HG02588 (cell line): Measurements from ENCODE around the gene CYP4F12.

ENCODE experiments used
- ATAC-seq: cut with Tn5 transposase; IDR thresholded peaks from one replicate; pipeline ENCODE4 v1.9.1; 2021; ENCODE audit warnings: mild to moderate bottlenecking, moderate library complexity; ENCODE audit not compliant: unreplicated experiment

The CYP4F12 gene

GRCh38 chr19:15672580-15673175 lies at the start of gene CYP4F12:
TSS of gene CYP4F12 (plus strand) at chr19:15673087. CDS start at chr19:15673530, 443 bp downstream.
- ATAC-seq: no peak

GRCh38 chr19:15623711-15624318 lies 49.1 kb upstream of the CYP4F12 start:
- no peak for ATAC-seq

GRCh38 chr19:15628236-15629002 lies 44.5 kb upstream of the CYP4F12 start:
- no peak for ATAC-seq

GRCh38 chr19:15629003-15629880 lies 43.6 kb upstream of the CYP4F12 start:
- ATAC-seq: no peak

GRCh38 chr19:15631817-15632216 lies 41.1 kb upstream of the CYP4F12 start:
- ATAC-seq: no peak

GRCh38 chr19:15633082-15633835 lies 39.6 kb upstream of the CYP4F12 start:
- ATAC-seq: no peak

- ATAC-seq: no peak
These were observed 38.8 kb upstream of the CYP4F12 start for GRCh38 chr19:15634105-15634504.

GRCh38 chr19:15635016-15635805 lies 37.7 kb upstream of the CYP4F12 start:
- no peak for ATAC-seq

GRCh38 chr19:15636026-15636425 lies 36.9 kb upstream of the CYP4F12 start:
- ATAC-seq: no peak

GRCh38 chr19:15639596-15639995 lies 33.3 kb upstream of the CYP4F12 start:
- no peak for ATAC-seq

GRCh38 chr19:15640294-15640903 lies 32.5 kb upstream of the CYP4F12 start, which contains the start of gene CYP4F3:
TSS of gene CYP4F3 (plus strand) at chr19:15640897. CDS start at chr19:15641416, 519 bp downstream.
- no peak for ATAC-seq

- ATAC-seq: no peak
These were observed 31.8 kb upstream of the CYP4F12 start for GRCh38 chr19:15640904-15641597.

- no peak for ATAC-seq
These were observed 30.9 kb upstream of the CYP4F12 start for GRCh38 chr19:15641901-15642491.

- no peak for ATAC-seq
These were observed 30.1 kb upstream of the CYP4F12 start for GRCh38 chr19:15642807-15643206.

GRCh38 chr19:15643387-15643786 lies 29.5 kb upstream of the CYP4F12 start:
- ATAC-seq: no peak

GRCh38 chr19:15644066-15644741 lies 28.7 kb upstream of the CYP4F12 start:
- ATAC-seq: no peak

GRCh38 chr19:15644816-15645215 lies 28.1 kb upstream of the CYP4F12 start:
- ATAC-seq: no peak

GRCh38 chr19:15649526-15649925 lies 23.4 kb upstream of the CYP4F12 start:
- no peak for ATAC-seq
